ENCODE results near the gene KMT2E. TPM values are rescaled to one million over a fixed set of nuclear protein-coding genes. Genes with fewer than 3 reads are reported as not detected.

Gene KMT2E
- total and polyA plus RNA-seq, 2 donors (not counting 1 experiment from before 2014, with no cell fraction given): 32.4 to 328 TPM

GRCh38 chr7:105024734-105025133 lies 10.7 kb downstream of the KMT2E start:
- Mint-ChIP-seq H3K9me3 (ENCODE audit: insufficient read depth) (no peaks in the 10 kb centered on the region), H3K27ac (no peak overlapping the region), H3K27me3 (no peaks in the 10 kb centered on the region), H3K4me1 (peaks cover 82% of the 10 kb centered on the region), H3K4me3 (no peak overlapping the region)
- peaks cover 0 to 1% of the 10 kb centered on the region in 2 experiments for H3K36me3 ChIP-seq (replicated peaks in 1 of 2; ENCODE audit: control extremely low read depth in 1 of 2, control insufficient read depth in 1 of 2, extremely low read depth in 1 of 2, insufficient read depth in 2 of 2, low read length in 1 of 2)
- no peak overlapping the region for H2AFZ ChIP-seq (ENCODE audit: insufficient read depth, low read depth, low read length, poor library complexity, severe bottlenecking)
- no peak overlapping the region for H3K4me3 ChIP-seq (ENCODE audit: control extremely low read depth in 1 of 5, extremely low read depth in 1 of 5, insufficient read depth in 1 of 5, low read depth in 2 of 5, low read length in 4 of 5)
- no CpG with 5 or more reads among the region's 1 CpG for whole genome bisulfite sequencing (ENCODE audit: insufficient coverage)
- intact Hi-C loops (cut with micrococcal nuclease): no loop called here
- ATAC-seq (ENCODE audit: low read depth) (no peak), DNase-seq (no peak)
- H3K9ac ChIP-seq (ENCODE audit: low read length): no peak overlapping the region
- peaks cover 76% of the 10 kb centered on the region for H4K20me1 ChIP-seq (ENCODE audit: control insufficient read depth, insufficient read depth, low read length, poor library complexity, severe bottlenecking)
- POLR2A ChIA-PET: no interaction called here
- CTCF ChIA-PET: interaction anchor here (1.4 kb wide), 1 partner anchor 43 kb away, joined by 6 read pairs; no protein-coding TSS in a partner anchor
- peaks cover 67 to 87% of the 10 kb centered on the region in 2 donors for H3K4me1 ChIP-seq (ENCODE audit: control insufficient read depth in 2 of 2, insufficient read depth in 2 of 2, low read length in 2 of 2)
- peaks cover 100% of the 10 kb centered on the region for H3K79me2 ChIP-seq (ENCODE audit: control insufficient read depth, insufficient read depth, low read length)
- TF ChIP-seq EZH2 (IDR thresholded peaks at IDR 0.05; ENCODE audit: borderline replicate concordance, insufficient read depth, low read depth, low read length, poor library complexity, severe bottlenecking): no peak
- no peak for TF ChIP-seq CTCF (IDR thresholded peaks at IDR 0.05)
- no peaks in the 10 kb centered on the region for H3K9me3 ChIP-seq (ENCODE audit: control extremely low read depth in 1 of 3, control insufficient read depth in 2 of 3, insufficient read depth in 1 of 3, low read length in 2 of 3)
- peak overlapping the region in 1 of 2 donors; percentile 63 for H3K27ac ChIP-seq (ENCODE audit: low read length in 2 of 2)
- H3K4me2 ChIP-seq (replicated peaks; ENCODE audit: low read depth, low read length, poor library complexity, severe bottlenecking): peak overlapping the region; percentile 22
- H3K27me3 ChIP-seq (replicated peaks in 1 of 4; ENCODE audit: control extremely low read depth in 1 of 4, control insufficient read depth in 3 of 4, insufficient read depth in 4 of 4, low read length in 3 of 4): no peaks in the 10 kb centered on the region

- DNase-seq: no peak
- ChIA-PET CTCF (interaction anchor here (0.7 to 3.7 kb wide), 6 partner anchors 11 to 223 kb away, joined by 3 to 28 read pairs (median 5); partner anchors contain the start of gene KMT2E), POLR2A (interaction anchor here (0.7 to 2.8 kb wide), 3 partner anchors 13 to 50 kb away, joined by 9 to 19 read pairs (median 9); partner anchors contain the start of gene KMT2E)
- TF ChIP-seq EZH2 (IDR thresholded peaks at IDR 0.05; ENCODE audit: borderline replicate concordance, insufficient read depth, low read depth, low read length, poor library complexity, severe bottlenecking) (no peak), CTCF (IDR thresholded peaks at IDR 0.05) (no peak)
- Mint-ChIP-seq H3K27me3 (no peaks in the 10 kb centered on the region), H3K9me3 (ENCODE audit: insufficient read depth) (no peaks in the 10 kb centered on the region), H3K4me1 (peaks cover 85% of the 10 kb centered on the region), H3K27ac (no peak overlapping the region), H3K4me3 (peak overlapping the region; percentile 37)
- intact Hi-C loops (cut with micrococcal nuclease): loop anchor here (1.0 kb wide), 1 partner anchor 9 kb away; no protein-coding TSS in a partner anchor
- Histone ChIP-seq H3K36me3 (replicated peaks in 1 of 2; ENCODE audit: control extremely low read depth in 1 of 2, control insufficient read depth in 1 of 2, extremely low read depth in 1 of 2, insufficient read depth in 2 of 2, low read length in 1 of 2) (peaks cover 0 to 1% of the 10 kb centered on the region in 2 experiments), H2AFZ (ENCODE audit: insufficient read depth, low read depth, low read length, poor library complexity, severe bottlenecking) (no peak overlapping the region), H3K79me2 (ENCODE audit: control insufficient read depth, insufficient read depth, low read length) (peaks cover 100% of the 10 kb centered on the region), H3K4me2 (replicated peaks; ENCODE audit: low read depth, low read length, poor library complexity, severe bottlenecking) (peak overlapping the region; percentile 50), H3K9ac (ENCODE audit: low read length) (no peak overlapping the region), H3K27ac (ENCODE audit: low read length in 2 of 2) (peak overlapping the region in 1 of 2 donors; percentile 63), H3K9me3 (ENCODE audit: control extremely low read depth in 1 of 3, control insufficient read depth in 2 of 3, insufficient read depth in 1 of 3, low read length in 2 of 3) (no peaks in the 10 kb centered on the region), H3K4me3 (ENCODE audit: control extremely low read depth in 1 of 5, extremely low read depth in 1 of 5, insufficient read depth in 1 of 5, low read depth in 2 of 5, low read length in 4 of 5) (no peak overlapping the region), H3K27me3 (replicated peaks in 1 of 4; ENCODE audit: control extremely low read depth in 1 of 4, control insufficient read depth in 3 of 4, insufficient read depth in 4 of 4, low read length in 3 of 4) (no peaks in the 10 kb centered on the region), H4K20me1 (ENCODE audit: control insufficient read depth, insufficient read depth, low read length, poor library complexity, severe bottlenecking) (peaks cover 81% of the 10 kb centered on the region), H3K4me1 (ENCODE audit: control insufficient read depth in 2 of 2, insufficient read depth in 2 of 2, low read length in 2 of 2) (peaks cover 52 to 79% of the 10 kb centered on the region in 2 donors)
- no CpG with 5 or more reads among the region's 2 CpGs for WGBS (ENCODE audit: insufficient coverage)
- ATAC-seq (ENCODE audit: low read depth): no peak
Measured at GRCh38 chr7:105026750-105027149, 12.7 kb downstream of the KMT2E start.
